Fibroblast of lung (primary cell): ENCODE results near the gene ZBTB12.

ENCODE experiments used
- CTCF ChIP-seq, 2 donors: IDR thresholded peaks in 1 of 2; conservative IDR thresholded peaks in 1 of 2; 1 replicate in 1 of 2; 2 replicates in 1 of 2; pipeline ENCODE4 v1.5.1; 2011 to 2012; ENCODE audit warnings: low read length in 2 of 2, control low read depth in 1 of 2, inconsistent platforms in 1 of 2, low read depth in 1 of 2, mild to moderate bottlenecking in 1 of 2
- EZH2 ChIP-seq: IDR thresholded peaks from 2 replicates; pipeline ENCODE4 v1.5.1; 2012; ENCODE audit warnings: low read length, control low read depth, mild to moderate bottlenecking; ENCODE audit errors: missing control alignments

GRCh38 chr6:31880616-31881015, 21.3 kb downstream of the ZBTB12 start:
- TF ChIP-seq CTCF (conservative IDR thresholded peaks at IDR 0.05 in 1 of 2, IDR thresholded peaks at IDR 0.05 in 1 of 2; ENCODE audit: low read depth in 1 of 2, low read length in 2 of 2) (no peak), EZH2 (no peak)
